ENCODE results near the gene NCKAP5L.
"Not testable (repeated sequence)": the region's sequence is repeated elsewhere in the genome, so short reads cannot be mapped to it uniquely, and the experiment has no call there.

NCKAP5L gene

DNA sequence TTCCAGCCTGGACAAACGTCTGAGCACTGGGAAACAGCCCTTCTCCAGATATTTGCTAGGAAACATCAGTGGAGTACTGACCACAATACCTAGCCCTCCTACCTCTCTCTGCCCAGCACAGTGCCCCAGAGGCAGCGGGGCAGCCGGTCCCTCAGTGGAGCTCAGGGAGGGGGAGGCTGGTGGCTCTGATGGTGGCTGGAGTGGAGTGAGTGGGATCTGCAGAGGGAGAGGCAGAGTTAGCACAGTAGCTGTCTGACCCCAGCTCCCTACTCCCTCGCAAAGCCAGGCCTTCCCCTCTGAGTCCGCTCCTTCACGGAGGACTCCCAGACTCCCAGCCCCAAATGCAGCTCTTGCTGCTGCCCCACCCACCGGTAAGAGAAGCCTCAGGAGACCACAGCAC is 30.0 kb downstream of the NCKAP5L start:
- DNase-seq = no peak

DNA sequence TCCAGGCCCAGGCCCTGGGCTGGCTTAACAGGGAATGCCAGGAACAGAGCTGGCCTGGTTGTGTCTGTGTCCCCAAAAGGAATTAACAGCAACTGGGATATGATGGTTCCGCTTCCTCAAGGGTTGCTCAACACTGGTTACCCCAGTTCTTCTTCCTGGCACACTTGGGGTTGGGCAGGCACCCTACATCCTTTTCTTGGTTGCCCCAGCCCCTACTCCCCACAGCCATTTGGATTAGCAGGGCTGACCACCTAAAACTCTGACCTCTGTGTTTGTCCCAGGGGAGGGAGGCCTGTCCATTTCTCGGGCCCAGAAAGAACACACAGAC is 30.8 kb downstream of the NCKAP5L start:
- no peak for DNase-seq

DNA sequence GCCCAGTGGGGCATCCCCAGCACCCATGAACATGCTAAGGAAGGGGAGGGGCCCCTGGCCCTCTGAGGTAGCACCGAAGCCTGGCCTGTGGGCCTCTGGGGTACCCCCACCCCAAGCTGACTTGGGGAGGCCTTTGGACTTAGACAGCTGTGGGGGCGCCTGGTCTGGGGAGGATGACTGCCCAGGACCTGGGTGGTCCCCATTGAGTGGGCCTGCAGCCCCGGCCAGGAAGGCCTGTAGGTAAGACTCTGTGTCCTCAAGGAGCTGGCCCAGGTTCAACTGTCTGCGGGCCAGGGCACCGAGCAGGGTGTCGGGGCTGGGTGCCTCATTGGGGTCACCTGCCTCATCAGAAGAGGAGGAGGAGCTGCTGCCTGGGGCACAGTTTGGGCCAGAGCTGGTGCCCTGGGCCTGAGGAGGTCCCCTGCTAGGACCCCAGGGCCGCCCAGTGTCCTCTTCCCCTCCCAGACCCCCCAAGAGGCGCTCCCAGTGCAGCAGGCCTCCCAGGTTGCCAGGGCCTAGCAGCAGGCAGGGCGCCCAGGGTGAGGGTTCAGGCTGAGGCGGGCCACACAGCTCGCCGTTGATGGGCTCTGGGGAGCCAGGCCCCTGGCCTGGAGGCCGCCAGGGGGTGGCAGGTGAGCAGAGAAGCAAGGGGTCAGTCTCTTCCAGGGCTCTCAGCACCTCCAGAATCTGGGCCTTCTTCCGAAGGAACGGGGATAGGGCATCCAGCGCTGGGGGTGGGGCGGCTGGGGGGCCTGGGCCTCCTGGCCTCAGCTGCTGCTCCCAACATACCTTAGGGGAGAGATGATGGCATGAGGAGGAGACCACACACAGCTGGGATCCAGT is 31.4 kb downstream of the NCKAP5L start:
- no peak for DNase-seq

DNA sequence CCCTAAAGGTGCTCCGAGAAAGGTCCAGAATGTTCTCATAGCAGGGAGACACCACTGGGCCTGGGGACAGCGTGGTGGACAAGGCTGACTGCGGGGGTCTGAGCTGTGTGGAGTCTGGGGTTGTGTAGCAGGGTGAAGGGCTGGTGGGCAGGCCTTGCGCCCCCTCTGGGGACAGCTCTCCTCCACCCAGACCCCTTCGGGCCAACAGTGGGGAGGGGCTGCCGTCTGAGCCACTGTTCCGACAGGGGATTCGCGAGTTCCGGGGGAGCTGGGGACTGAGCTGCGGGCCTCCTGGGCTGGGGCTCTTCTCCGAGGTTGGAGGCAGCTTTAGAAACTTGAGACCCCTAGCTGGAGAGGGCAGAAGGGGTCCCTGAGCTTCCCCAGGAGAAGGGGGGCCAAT is 32.1 kb downstream of the NCKAP5L start:
- DNase-seq = no peak

DNA sequence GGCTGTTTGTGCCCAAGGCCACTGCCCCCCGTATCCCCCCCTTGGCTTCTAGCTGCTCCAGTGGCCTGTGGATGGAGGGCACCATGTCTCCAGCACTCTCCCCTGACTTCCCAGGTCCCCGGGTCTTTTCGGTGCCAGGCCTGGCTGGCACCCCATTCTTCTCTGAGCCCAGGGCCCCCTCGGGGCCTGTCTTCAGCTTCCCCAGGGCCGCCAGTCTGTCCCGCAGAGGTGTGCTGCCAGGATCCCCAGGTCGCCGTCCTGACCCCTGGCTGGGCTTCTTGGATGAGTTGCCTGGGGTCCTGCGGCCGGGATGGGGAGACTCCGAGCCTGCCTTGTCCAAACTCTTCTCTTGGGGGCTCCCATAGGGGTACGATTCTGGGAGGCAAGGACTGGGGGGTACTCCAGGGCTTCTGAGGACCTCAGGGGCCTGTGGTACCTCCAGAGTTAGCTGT is 32.5 kb downstream of the NCKAP5L start:
- DNase-seq = no peak

DNA sequence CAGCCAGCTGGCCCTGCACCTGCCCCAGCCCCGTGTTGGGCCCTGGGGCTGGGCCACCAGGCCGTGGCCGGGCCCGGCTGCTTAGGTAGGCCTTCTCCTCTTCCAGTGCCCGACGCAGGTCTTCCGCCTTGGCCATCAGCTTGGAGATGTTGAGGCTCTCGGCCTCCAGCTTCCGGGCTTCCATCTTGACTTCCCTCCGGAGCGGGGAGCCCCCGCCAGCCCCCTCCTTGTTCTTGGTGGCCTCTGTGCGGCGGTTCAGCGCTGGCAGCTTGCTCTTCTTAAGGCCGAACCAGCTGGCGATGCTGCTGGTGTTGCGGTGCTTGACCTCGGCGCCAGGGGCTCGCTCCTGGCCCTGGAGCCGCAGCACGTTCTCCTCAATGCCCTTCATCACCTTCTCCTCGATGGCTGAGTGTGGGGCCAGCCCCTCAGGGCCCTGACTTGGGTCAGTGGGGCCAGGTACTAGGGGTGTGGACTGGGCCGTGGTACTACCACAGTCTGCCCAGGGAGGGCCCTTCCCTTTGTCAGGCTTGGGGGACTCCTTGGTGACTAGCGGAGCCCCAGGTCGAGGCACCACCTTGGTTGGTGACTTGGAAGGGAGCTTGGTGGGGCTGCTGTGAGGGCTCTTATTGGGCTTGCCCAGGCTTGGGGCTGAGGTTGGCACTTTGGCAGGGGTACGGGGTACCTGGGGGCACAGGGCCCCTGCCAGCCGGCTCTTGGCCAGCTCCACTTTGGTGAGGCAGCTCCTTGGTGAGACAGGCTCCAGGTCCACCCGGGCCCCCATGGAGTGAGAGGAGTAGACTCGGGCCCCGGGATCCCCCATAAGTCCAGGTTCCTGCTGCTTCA is 33.2 kb downstream of the NCKAP5L start:
- no peak for DNase-seq

DNA sequence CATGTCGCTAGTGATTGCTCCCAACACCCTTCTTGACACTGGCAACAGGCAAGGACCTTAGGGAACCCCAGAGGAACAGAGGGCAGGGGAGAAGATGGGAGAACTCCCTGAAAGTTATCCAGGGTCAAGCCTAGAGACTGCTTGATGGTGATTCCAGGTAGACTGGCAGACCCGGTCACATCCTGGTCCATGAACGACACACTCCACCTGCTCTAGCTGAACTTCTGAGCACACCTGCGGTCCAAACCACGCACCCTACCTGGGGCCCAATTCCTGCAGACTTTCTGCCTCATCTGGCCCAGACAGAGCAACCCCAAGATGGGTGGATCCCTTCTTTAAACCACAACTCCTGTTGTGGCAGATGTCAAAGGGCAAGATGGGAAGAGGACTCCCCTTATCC is 34.2 kb downstream of the NCKAP5L start:
- DNase-seq = no peak

DNA sequence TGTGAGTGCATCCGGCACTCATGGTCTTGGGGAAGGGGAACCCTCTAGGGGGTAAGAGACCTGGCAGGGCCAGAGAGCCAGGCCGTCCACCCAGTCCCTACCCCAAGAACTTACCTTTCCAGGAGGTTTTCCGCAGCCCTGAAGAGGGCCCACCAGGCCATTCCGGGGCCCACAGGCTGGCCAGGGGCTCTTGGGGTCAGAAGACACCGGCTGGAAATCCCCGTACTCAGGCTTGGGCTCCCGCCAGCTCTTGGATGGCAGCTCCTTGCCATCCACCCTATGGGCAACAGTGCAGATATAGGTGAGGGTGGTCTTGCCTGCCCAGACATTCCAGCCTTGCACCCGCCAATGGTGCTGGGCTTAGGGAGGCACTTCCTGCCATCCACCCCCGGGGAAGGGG is 34.6 kb downstream of the NCKAP5L start:
- DNase-seq = no peak

DNA sequence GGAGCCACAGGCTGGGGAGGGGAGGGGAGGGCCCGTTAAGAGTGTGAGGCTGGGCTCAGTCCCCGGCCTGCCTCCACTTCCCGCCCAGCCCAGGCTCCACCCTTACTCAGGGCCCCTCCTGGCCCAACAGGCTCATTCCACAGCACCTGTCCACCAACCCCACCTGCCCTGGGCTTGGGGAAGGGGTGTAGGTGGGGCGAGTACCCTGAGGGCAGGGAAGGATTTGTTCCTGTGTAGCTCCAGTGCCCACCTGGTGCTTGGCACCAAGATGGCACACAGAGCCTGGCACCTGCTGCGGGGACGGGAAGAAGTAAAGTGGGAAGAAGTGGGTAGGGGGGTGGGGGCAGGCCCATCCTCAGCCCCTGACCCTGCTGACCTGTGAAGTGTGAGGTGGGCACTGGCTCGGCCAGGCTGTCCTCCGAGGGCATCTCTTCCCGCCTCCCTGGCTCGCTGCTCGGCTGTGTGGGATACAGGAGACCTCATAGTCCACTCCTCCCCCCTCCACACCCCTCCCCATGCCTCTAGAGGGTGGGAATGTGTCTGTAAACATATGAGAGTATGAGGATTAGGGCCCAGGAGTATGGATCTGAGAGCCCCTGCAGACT is 35.1 kb downstream of the NCKAP5L start:
- no peak for DNase-seq

DNA sequence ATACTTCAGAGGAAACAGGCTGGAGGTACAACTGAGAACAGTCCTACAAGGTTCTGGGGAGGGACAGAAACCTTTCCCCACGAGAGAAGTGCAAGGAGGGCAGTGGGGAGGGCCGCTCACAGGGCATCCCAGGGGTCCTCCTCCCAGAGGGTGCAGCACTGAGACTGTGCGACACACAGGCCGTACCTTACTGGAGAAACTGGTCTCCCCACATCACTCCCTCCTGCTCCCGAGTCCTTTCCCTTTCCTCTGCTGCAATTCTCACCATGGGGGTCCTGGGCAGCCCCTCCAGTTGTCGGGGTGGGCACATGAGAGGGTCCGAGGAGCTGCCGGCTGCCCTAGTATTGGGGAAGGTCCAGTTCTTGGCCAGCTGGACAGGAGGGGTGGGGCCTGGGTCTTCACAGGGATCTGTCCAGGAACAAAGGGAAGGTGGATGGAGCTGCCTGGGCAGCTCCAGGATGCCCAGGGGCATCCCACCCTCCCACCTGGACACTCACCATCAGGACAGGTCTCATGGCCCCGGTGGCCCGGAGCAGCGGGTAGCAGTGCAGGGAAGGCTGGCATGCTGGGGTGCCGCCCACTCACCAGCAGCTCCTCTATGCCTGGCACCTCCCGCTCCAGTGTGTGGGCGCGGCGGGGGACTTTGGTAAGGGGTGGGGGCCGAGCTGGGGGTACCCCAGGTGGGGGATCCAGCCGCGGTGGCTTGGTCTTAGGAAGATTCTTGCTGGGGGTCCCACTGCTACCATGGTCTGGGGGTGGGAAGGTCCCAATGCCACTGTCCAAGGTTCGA is 35.8 kb downstream of the NCKAP5L start:
- no peak for DNase-seq

DNA sequence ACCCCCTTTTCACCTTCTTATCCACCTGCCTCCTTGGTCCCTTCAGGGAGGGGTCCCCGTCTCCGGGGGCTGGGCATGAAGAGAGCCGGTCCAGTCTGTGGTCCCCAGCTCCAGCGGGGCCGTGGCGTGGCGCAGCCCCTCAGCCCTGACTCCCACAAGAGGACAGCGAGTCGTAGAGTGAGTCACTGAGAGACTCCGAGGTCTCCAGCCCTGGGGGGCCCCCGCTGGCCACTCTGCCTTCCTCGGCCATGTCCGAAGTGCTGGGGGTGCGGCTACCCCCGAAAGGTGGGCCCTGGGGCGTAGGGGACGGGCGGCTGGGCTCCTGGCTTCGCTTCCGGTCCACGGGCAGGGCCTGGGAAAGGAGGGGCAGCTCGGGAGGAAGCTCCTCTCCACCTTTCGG is 36.5 kb downstream of the NCKAP5L start:
- DNase-seq = no peak

DNA sequence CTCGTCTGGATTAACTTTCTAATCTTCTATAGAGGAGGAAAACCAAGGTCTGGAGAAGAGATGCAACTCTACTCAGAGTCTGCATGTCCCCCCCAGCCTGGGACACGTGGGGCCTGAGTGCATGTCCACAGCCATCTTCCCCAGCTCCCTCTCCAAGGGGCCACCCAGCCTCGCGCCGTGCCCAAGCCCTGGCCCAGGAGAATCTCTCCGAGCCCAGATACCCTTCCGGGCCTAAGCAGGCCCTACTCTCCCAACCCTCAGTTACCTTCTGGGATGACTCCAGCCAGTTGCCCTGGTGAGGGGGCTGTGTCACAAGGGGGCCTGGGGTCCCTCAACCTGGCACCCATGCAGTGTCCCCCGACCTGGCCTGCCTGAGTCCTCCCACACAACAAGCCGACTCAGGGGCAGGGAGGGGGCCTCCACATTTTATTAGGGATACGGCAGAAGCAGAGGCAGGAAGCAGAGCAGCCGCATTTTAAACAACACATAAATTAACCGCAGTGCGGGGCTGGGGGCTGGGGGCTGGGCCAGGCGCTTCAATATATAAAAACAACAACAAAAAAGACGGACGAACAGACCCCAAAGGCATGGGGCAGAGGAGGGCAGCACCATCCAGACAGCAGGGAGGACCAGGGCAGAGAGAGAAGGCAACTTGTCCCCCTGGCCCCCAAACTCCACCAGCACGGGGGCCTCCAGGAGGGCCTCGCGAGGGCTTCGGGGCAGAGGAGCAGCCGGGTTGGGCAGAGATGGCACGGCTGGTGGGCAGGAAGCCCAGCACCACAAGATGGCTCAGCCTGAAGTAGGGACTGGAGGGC is 37.3 kb downstream of the NCKAP5L start:
- no peak for DNase-seq

DNA sequence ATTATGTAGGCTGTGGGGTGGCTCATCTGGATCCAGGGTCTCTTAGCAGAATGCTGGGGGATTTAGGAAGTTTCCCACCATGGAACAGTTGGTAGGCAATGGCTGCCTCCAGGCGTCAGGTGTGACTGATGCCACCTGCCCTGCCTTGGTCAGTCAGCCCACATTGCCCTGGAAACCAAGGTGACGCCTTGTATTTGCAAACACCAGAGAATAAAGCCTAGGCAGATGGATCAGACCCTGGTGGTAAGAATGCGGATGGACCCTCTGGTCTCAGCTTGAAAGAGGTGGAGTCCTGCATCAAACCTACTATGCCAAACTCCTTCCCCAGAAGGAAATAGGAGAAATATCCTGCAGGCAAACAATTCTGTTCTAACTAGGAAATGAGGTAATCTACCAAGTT is 38.2 kb downstream of the NCKAP5L start:
- DNase-seq = no peak

DNA sequence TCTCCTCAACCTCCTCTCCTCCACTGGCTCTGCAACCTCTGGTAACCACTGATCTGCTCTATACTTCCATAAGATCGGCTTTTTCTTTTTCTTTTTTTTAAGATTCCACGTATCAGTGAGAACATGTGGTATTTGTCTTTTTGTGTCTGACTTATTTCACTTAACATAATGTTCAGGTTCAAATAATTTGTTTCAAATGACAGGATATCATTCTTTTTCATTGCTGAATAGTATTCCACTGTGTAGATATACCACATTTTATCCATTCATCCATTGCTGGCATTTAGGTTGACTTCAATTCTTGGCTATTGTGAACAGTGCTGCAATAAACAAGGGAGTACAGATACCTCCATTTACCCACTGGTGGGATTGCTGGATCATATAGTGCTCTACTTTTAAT is 40.5 kb downstream of the NCKAP5L start:
- no peak for DNase-seq

DNA sequence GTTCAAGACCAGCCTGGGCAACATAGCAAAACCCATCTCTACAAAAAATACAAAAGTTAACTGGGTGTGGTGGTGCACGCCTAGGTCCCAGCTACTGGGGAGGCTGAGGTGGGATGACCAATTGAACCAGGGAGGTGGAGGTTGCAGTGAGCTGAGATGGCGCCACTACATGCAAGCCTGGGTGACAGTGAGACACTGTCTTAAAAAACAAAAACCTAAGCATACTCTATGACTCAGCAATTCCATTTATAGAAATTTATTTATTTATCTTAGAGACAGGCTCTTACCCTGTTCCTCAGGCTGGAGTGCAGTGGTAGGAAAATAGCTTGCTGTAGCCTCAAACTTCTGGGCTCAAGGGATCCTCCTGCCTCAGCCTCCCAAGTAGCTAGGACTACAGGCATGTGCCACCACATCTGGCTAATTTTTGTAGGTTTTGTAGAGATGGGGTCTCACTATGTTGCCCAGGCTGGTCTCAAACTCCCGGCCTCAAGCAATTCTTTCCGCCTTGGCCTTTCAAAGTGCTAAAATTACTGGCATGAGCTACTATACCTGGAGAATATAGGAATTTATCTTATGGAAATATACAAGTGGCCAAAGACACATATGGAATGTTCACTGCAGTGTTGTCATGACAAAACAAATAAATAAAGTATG is 43.3 kb downstream of the NCKAP5L start:
- DNase-seq = no peak

DNA sequence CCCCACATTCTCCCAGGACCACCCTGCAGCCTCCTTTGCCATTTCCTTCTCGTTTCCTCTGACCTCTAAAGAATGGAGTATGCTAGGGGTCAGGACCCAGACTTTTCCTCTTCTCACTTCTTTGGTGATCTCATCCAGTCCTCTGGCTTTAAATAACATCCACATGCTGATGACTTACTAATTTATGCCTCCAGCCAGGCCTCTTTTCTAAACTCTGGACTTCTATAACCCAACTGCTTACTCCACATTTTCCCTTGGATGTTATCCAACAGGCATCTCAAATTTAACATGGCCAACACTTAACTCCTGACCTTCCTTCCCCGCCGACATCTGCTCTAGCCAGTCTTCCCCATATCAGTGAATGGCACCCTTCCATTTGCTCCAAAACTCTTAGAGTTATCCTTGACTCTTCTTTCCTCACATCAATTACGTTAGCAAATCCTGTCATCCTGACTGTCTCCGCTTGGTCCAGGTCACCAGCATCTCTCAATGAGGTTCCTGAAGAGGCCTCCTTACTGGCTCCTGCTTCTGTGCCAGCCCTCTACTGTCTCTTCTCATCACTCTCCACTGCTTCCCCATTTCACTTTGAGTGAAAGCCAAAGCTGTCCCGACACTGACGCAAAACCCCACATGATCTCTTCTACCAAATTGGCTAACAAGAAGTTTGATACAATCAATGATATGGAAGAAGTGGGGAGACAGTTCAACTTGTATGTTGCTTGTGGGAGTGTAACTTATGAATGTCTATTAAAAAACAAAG is 44.1 kb downstream of the NCKAP5L start:
- no peak for DNase-seq

DNA sequence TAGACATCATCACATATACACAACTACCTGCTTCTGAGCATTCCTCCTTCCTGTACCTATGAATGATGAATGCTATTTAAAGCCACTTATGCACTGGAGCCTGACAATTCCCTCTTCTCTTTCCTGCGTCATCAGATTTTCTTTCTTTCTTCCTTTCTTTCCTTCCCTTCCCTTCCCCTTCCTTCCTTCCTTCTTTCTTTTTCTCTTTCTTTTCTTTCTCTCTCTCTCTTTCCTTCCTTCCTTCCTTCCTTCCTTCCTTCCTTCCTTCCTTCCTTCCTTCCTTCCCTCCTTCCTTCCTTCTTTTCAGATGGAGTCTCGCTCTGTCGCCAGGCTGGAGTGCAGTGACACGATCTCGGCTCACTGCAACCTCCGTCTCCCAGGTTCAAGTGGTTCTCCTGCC is 47.3 kb downstream of the NCKAP5L start:
- not testable (repeated sequence) for DNase-seq

DNA sequence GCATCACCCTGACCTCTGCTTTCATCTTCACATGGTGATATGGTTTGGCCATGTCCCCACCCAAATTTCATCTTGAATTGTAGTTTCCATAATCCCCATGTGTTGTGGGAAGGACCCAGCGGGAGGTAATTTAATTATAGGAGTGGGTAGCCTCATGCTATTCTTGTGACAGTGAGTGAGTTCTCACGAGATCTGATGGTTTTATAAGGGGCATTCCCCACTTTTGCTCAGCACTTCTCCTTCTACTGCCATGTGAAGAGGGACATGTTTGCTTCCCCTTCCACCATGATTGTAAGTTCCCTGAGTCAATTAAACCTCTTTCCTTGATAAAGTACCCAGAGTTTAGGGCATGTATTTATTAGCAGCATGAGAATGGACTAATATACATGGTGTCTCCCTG is 48.6 kb downstream of the NCKAP5L start:
- no peak for DNase-seq

DNA sequence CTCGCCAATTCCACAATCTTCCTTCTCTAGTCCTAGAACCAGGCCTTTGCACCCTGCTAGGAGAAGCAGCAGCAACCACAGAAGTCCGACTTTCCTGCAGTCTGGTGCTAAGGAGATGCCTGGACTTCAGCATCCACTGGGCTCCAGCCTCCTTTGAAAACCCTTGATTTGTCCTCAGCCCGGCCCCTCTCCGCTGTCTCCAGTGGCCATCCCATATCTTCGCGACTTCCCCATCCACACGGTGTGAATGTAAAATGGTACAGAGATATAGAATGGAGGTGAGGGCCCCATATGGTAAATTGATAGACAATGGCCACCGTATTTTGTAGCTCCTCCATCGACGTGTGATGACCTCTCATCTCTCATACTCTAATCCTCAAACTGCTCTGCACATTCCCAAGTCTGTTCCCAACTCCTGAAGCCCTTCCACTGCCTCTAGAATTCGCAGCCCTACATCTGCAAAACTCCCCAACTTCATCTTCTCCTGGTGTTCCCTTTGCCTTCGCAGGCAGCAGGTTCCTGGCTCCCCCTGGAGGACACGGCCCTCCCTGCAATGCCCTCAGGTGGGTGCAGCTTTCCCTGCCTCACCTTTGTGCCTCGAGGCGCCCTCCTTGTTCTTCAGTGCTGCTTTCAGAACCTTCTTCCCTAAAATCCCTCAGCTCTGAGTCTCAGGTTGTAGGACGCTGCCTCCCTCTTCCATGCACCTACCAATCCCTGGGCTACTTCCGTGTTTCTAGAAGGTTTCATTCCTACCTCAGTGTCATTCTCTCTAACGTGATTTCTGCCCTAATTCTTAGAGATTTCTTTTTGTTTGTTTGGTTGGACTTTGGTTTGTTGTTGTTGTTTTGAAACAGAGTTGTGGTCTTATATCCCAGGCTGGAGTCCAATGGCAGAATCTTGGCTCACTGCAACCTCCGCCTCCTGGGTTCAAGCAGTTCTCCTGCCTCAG is 50.1 kb downstream of the NCKAP5L start:
- DNase-seq = peak; percentile 34

DNA sequence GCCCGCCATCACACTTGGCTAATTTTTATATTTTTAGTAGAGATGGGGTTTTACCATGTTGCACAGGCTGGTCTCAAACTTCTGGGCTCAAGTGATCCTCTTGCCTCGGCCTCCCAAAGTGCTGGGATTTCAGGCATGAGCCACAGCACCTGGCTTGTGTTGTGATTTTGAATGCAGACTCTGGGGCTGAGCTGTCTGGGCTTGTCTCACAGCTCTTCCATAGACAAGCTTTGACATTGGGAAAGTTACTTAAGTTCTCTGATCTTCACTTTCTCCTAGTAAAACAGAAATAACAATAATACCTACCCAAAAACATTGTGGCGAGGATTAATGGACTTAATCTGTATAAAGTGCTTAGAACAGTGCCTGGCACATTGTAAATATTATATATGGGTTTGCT is 50.9 kb downstream of the NCKAP5L start:
- peak; percentile 22 for DNase-seq
